HFF-Myc (cell line): ENCODE measurements around the gene PHF5A.

Experiments
- DNase-seq: peaks from one replicate; pipeline ENCODE4 v3.0.0-alpha.2; 2011; ENCODE audit warnings: low read depth; ENCODE audit errors: extremely low read depth
- H3K4me3 ChIP-seq: replicated peaks from 2 replicates; pipeline ENCODE4 v1.5.1; 2011; ENCODE audit warnings: low read depth, mild to moderate bottlenecking, control low read depth, low read length
- TF ChIP-seq, protein P1 (sequence below): IDR thresholded peaks from 2 replicates; pipeline ENCODE4 v1.5.1; 2012; ENCODE audit warnings: mild to moderate bottlenecking, low read depth, low read length, control low read depth; ENCODE audit errors: missing control alignments

The PHF5A gene

DNA sequence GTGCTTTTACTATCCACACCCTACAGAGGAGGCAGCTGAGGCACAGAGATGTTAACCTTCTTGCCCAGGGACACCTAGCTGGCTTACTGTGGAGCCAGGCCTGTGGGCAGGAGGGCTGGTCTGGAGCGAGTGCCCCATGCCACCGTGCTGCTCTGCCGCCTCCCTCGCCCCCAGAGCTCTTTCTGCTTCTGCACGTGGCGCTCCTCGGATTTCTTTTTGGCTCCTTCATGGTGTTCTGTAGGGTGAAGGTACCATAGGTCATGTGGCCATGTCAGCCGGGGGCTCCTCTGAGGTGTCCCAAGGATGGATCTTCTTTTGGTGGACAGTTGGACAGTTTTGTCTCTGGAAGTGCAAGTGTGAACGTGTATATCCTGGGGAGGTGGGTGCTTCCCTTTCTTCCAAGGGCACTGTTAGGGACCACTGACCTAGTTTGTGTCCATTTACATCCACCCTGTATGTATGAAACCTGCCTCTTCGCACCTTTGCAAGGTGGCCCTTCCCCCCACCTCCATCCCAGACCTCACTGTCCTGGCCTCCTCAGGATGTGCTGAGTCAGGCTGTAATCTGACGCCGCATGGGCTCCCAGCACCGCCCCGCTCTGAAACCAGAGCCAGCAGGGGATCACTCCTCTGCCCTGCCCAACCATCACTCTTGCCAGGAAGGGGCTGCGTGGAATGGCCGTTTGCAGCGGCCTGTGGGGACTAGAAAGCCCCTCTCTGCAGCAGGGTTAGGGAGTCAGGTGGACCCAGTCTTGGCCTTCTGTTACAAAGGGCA is 44.1 kb upstream of the PHF5A start:
- TF ChIP-seq, protein P1, sequence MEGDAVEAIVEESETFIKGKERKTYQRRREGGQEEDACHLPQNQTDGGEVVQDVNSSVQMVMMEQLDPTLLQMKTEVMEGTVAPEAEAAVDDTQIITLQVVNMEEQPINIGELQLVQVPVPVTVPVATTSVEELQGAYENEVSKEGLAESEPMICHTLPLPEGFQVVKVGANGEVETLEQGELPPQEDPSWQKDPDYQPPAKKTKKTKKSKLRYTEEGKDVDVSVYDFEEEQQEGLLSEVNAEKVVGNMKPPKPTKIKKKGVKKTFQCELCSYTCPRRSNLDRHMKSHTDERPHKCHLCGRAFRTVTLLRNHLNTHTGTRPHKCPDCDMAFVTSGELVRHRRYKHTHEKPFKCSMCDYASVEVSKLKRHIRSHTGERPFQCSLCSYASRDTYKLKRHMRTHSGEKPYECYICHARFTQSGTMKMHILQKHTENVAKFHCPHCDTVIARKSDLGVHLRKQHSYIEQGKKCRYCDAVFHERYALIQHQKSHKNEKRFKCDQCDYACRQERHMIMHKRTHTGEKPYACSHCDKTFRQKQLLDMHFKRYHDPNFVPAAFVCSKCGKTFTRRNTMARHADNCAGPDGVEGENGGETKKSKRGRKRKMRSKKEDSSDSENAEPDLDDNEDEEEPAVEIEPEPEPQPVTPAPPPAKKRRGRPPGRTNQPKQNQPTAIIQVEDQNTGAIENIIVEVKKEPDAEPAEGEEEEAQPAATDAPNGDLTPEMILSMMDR = no peak
- H3K4me3 ChIP-seq = no peak overlapping the region
- DNase-seq = peak; percentile 56

DNA sequence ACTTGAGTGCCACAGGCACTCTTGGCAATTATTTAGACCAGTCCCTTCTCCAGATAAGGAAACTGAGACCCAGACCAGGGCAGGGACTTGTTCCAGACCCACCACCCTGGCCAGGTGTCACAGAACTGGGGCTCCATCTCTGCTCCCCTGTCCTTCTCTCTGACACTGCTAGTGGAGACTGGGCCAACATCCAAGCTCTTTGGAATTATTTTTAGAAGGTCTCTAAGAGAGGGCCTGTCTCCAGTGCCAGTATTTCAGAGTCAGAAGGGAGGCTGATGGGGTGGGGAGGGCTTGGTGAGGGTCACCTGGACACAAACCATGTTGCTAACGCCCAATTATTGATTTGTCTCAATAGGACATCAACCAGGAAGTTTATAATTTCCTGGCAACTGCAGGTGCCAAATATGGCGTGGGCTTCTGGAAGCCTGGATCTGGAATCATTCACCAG is 43.1 kb upstream of the PHF5A start:
- TF ChIP-seq, protein P1 = no peak
- no peak overlapping the region for H3K4me3 ChIP-seq
- DNase-seq = no peak

DNA sequence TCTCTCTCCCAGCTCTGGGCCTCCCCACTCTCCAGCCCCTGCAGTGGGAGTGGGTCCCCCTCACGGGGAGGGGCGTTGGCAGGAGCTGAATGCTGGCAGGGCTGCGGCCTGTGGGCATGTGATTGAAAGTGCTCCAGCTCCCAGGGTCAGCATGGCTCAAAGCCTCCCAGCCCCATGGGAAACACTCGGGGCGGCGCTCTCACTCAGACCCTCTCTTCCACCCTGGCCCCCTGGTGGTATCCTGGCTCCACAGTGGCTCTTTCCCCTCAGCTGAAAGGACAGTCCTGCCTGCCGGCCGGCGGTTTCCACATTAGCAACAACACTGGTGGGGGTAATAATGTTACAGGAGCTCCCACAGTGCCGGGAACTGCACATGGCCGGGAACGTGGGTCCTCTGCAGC is 40.3 kb upstream of the PHF5A start:
- TF ChIP-seq, protein P1 = no peak
- DNase-seq = no peak
- no peak overlapping the region for H3K4me3 ChIP-seq

DNA sequence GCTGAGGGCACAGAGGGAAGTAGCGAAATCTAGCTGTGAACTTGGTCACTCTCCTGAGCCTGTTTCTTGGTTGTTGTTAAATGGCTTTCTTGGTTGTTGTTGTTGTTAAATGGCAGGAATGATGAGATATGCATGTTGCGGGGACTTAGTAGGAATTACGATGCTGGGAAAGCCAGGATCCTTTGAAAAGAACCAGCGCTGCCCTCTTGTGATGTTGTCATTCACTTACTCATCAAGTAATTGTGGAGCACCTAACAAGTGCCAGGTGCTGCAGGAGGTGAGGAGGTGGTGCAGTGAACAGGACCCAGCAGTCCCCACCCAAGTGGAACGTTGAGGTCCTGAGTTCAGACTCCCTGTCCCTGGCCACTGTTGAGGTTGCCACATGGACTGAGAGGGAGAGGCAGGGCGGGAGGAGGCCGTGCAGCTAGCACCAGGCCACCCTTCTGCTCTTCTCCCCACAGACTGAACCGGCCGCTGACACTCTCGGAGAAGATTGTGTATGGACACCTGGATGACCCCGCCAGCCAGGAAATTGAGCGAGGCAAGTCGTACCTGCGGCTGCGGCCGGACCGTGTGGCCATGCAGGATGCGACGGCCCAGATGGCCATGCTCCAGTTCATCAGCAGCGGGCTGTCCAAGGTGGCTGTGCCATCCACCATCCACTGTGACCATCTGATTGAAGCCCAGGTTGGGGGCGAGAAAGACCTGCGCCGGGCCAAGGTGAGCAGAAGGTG is 39.0 kb upstream of the PHF5A start:
- TF ChIP-seq, protein P1 = no peak
- no peak overlapping the region for H3K4me3 ChIP-seq
- no peak for DNase-seq

DNA sequence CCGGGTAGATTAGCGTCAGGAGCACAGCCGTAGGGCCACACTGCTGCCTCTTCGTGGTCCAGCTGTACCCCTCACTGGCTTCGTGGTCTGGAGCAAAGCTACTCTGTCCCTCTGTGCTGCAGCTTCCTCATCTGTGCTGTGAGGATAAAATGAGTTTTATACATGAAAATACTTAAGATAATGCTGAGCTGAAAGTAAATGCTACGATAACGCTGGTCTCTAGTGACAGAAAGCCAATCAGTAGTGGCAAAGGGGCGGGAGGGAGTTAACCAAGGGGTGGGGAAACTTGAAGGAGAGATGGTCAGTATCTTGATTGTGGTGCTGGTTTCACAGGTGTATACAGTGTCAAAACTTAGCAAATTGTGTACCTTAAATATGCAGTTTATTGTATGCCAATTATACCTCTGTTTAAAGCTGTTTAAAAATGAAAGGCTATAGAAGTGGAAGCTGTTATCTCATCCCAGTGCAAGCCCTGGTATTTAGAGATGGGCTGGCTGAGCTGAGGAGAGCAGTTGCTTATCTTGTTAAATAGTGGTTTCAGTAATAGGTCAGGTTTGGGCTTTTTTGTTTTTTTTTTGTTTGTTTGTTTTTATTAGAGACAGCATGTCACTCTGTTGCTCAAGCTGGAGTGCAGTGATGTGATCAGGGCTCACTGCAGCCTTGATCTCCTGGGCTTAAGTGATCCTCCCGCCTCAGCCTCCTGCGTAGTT is 37.2 kb upstream of the PHF5A start:
- DNase-seq = no peak
- H3K4me3 ChIP-seq = no peak overlapping the region
- TF ChIP-seq, protein P1 = no peak

DNA sequence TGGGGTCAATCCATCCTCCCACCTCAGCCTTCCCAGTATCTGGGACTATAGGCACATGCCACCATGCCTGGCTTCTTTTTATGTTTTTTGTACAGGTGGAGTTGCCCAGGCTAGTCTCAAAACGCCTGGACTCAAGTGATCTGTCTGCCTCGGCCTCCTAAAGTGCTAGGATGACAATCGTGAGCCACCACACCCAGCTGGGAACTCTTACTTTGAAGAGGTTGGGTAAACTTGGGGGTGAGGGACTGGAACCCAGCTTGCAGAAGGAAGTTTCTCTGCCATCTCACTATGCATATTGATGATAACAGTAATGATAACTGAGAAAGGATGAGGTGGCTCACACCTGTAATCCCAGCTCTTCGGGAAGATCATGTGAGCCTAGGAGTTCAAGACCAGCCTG is 36.3 kb upstream of the PHF5A start:
- TF ChIP-seq, protein P1 = no peak
- H3K4me3 ChIP-seq = no peak overlapping the region
- DNase-seq = no peak
